GM18511 (cell line): ENCODE measurements around the gene ANO10.

Source experiments
- ATAC-seq: cut with Tn5 transposase; IDR thresholded peaks from one replicate; pipeline ENCODE4 v1.9.1; 2021; ENCODE audit warnings: mild to moderate bottlenecking, moderate library complexity; ENCODE audit not compliant: unreplicated experiment

Gene ANO10

DNA sequence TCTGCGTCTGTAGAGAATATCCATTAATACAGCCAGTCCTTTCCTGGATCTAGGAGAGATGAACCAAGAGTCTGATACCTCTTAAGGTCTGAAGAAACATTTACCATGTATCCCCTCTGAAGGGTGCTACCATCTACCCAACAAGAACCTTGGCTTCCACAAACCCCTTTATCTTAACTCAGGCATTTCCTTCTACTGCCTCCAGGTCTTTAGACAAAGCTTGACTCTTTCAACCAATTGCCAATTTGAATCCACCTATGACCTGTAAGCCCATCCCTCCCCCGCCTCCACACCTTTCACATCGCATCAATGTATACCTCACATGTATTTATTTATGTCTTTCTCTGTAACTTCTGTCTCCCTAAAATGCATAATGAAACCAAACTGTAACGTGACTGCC is 196.0 kb downstream of the ANO10 start:
- ATAC-seq: no peak

- no peak for ATAC-seq
Measured at GRCh38 chr3:43423639-43424038, 198.2 kb downstream of the ANO10 start.

- no peak for ATAC-seq
Measured at GRCh38 chr3:43423142-43423541, 198.7 kb downstream of the ANO10 start.

DNA sequence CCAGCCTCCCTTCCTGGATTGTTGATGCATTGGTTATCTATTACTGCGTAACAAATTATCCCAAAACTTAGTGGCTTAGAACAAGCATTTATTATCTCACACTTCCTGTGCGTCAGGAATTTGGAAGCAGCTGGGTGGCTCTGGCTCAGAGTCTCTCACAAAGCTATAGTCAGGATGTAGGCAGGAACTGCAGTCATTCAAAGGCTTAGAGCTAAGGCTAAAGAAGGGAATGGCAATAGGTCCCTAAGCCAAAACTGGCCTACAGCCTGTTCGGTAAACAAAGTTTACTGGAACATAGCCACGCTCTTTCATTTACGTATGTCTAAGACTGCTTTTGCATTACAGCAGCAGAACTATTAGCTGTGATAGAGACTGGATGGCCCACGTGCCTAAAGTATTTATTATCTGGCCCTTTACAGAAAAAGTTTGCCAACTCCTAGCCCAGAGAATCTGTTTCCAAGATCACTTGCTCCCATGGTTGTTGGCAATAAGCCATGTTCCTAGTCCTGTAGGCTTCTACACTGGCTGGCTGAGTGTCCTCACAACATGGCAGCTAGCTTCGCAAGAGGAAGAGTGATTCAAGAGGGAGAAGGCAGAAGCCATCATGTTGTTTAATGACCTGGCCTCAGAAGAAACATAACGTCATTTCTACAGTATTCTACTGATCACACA is 203.1 kb downstream of the ANO10 start:
- ATAC-seq: no peak

- no peak for ATAC-seq
Measured at GRCh38 chr3:43417133-43417532, 204.7 kb downstream of the ANO10 start.

GRCh38 chr3:43415088-43415487 is 206.7 kb downstream of the ANO10 start:
- ATAC-seq: no peak

- no peak for ATAC-seq
Measured at GRCh38 chr3:43413676-43414368, 208.0 kb downstream of the ANO10 start.

DNA sequence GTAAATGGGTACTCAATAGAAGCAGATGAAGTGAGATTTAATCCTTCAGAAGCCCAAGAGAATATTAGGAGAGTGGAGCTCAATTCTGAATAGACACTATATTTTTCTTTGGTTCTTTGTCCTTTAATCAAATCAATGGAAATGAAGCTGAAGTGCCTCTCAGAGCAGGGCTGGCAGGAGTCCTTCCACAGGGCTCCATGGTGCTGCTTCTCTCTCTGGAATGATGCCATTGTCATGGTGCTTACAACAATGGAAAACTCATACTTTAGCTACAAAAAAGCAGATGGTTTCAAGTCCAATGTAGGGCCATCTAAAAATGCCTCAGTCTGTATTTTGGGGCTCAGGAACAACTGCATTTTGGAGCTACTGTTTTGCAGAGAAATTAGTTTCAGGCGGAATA is 210.4 kb downstream of the ANO10 start:
- no peak for ATAC-seq

GRCh38 chr3:43410592-43410991 is 211.2 kb downstream of the ANO10 start:
- ATAC-seq: no peak

GRCh38 chr3:43409506-43409905 is 212.3 kb downstream of the ANO10 start:
- no peak for ATAC-seq

DNA sequence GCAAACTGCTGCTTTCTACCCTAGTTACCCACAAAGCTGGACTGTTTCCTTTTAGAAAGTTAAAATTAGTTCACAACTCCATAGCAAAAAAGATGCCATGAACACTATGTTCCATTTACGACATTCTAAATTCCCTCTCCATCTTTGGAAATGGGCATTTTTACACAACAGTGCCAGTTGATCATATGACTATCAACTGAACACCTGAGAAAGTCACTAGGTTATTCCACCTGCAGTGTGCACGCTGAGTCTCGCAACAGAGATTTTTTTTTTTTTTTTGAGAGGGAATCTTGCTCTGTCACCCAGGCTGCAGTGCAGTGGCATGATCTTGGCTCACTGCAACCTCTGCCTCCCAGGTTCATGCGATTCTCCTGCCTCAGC is 215.2 kb downstream of the ANO10 start:
- no peak for ATAC-seq

GRCh38 chr3:43405888-43406642 is 215.7 kb downstream of the ANO10 start:
- ATAC-seq: no peak

GRCh38 chr3:43400781-43401730 is 220.8 kb downstream of the ANO10 start:
- no peak for ATAC-seq

DNA sequence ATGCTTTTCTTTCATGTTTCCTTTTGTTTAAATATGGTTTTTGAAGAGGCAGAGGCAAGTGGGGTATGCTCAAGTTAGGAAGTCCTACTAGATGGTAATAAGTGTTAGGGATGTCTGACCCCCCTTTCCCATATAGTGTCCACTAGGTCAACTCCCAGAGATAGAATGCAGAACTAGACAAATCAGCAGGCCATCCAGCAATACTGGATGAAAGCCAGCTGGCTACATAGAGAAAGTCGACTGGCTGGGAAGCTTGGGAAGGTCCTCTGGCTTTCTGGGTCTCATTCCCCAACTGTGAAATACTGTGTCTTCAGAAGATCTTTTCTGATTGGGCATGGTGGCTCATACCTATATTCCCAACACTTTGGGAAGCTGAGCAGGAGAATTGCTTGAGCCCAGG is 221.6 kb downstream of the ANO10 start:
- ATAC-seq: no peak

DNA sequence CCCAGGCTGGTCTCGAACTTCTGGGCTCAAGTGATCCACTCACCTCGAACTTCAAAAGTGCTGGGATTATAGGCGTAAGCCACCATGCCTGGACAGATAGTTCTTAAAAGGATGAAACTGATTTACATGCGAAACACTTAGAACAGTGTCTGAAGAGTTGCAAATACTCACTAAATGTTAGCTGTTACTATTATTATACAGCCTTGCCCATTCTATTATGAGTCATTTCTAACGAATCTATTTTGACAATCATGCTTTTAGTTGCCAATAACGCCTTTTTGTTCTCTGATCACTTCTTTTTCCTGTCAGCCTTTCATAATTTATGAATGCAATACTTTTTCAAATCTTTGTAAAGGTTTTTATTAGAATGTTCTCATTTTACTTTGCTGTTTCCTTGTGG is 222.8 kb downstream of the ANO10 start:
- no peak for ATAC-seq

GRCh38 chr3:43394041-43394554 is 227.7 kb downstream of the ANO10 start:
- no peak for ATAC-seq

DNA sequence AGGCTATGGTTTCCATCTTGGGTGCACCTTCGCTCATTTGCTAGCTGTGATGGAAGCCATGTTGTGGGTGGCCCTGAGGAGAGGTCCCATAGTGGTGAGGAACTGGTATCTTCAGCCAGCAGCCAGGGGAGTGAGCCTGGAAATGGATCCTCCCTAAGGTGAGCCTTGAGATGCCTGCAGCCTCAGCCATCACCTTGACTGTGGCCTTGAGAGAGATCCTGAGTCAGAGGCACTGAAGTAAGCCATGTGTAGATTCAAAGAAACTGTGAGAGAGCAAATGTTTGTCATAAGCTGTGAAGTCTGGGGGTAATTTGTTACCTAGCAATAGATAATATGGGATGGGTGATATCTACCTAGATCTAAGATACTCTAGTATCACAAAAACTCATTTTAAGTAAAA is 230.2 kb downstream of the ANO10 start:
- ATAC-seq: no peak

DNA sequence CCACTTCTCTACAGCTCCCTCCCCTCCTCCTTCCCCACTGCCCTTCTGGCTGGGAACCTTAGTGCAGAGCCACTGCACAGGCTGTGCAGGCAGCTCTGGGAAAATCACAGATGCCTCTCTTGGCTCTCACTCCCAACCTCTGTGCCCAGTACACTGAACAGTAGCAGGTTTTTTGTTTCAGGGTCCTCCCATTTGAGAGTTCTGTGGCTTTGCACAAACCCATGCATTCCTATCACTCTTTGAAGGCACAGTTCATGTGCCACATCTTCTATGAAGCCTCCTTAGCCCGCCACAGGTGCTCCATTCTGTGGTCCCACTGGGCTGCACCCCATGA is 231.6 kb downstream of the ANO10 start:
- peak; percentile 10 for ATAC-seq

- peak; percentile 77 for ATAC-seq
Measured at GRCh38 chr3:43389388-43390254, 232.2 kb downstream of the ANO10 start.

DNA sequence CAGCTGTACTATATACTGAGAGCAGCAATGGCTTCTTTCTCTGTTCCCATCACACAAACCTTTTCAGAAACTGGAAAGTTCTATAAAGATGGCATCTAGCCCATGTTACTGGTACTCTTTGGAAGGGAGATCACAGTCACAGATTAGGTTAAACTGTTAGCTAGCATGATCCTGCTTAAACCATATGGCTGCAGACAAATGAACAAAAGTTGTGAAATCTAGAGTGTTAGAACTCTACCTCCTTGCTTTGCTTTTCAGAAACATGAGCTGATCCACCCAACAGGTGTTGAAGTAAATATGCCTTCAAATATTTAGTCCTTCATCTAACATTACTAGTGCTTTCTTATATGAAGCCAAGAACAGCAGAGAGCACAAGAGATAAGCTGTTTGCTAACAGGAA is 232.9 kb downstream of the ANO10 start:
- ATAC-seq: no peak
